GM21390 (cell line): Measurements from ENCODE around the gene XXYLT1.

Experiments used
- ATAC-seq: cut with Tn5 transposase; IDR thresholded peaks from one replicate; pipeline ENCODE4 v1.9.1; 2021; ENCODE audit not compliant: unreplicated experiment

Gene XXYLT1

DNA sequence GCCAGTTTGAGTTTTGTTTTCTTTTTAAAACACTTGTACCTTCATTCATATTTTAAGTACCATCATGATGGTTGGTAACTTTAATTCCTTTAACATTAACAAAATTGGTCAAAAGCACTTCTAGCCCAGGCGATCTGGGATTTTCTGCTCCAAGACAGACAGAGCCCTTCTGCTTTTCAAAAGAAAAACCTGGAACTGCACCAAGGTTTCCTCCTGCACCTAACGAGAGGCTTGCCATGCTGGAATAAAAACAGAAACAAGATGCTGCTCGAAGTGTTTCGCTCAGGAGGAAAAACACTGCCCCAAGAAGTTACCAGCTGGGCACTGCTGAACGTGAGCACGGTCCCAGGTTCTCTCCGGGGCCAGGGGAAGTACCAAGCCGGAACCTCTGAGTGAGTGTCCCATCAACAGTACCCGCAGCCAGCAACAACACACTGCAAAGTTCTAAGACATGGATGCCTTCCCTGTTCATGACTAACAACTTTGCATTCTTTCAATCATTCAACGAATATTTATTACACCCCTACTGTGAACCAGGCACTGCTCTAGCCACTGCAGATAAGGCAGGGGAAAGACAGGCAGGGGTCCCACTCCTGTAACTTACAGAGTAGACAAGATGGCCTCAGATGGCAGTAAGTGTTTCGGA is 98.8 kb downstream of the XXYLT1 start:
- no peak for ATAC-seq

DNA sequence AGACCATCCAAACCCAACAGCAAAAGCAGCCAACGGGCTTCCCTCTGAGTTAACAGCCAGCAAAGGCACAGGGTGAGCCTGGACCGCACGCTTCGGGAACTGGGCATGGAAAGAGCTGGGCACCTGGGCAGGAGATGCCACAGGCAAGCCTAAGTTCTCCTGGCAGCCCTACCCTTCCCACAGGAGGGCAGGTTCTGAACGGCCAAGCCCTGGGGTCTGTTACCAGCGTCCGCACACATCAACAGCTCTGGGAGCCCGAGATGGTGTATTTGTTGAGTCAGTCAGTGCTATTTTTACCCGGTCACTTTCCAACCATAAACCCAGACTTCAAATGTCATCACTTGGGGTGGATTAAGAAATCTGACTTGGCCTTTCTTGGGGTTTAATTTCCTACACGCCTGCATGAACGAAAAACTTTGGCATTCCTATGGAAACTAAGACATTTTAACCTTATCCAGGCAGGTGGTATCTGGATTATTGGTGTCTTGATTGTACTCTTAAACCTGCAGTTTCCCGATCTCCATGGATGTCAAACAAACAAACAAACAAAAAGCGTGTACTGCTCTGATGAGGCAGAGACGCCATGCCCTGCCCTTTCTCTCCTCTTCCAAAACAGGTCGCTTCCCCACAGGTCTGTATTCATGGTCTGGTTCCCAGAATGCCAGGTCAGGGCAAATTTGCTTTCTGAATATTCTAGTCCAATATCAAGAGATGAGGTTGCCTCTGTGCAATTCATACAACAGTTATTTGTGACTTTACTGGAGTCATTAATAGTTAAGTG is 99.7 kb downstream of the XXYLT1 start:
- no peak for ATAC-seq

DNA sequence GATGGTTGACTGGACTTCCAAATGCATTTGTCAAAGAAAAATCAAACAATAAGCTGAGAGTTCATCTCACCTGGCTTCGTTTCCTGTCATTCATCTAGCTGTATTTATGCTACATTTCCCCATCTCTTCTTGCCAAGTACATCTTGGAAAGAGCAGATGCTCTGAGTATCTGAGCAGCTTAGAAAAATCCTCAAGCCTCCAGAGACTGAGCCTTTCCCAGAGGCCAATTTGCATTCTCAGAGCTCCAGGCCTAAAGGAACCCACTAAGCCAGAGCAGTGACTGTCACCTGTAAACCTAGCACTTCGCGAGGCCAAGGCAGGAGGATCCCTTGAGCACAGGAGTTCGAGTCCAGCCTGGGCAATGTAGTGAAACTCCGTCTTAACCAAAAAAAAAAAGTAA is 100.5 kb downstream of the XXYLT1 start:
- ATAC-seq = no peak

DNA sequence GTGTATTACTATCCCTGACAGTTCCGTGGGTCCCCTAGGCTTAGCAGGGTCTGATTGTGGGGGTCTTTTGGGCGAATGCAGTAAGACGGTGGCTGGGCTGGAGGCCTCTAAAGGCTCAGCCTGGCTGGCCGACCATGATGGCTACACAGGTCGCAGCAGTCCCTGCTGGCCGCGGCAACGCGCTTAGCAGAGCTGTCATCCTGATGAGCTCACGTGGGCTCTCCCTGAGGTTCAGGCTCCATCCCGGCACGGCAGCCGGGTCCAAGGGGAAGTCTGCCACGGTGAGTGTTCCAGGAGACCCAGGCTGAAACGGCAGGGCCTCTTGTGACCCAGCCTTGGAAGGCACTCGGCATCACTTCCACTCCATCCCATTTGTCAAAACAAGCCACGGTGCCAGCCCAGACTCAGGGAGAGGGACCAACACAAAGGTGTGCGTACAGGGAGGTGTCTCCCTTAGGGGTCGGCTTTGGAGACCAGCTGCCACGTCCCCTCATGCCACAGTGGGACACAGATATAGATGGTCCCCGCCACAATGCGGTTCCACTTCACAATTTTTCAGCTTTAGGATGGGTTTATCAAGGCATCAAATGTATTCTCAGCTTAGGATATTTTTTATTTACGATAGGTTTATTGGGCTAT is 101.8 kb downstream of the XXYLT1 start:
- ATAC-seq = no peak

DNA sequence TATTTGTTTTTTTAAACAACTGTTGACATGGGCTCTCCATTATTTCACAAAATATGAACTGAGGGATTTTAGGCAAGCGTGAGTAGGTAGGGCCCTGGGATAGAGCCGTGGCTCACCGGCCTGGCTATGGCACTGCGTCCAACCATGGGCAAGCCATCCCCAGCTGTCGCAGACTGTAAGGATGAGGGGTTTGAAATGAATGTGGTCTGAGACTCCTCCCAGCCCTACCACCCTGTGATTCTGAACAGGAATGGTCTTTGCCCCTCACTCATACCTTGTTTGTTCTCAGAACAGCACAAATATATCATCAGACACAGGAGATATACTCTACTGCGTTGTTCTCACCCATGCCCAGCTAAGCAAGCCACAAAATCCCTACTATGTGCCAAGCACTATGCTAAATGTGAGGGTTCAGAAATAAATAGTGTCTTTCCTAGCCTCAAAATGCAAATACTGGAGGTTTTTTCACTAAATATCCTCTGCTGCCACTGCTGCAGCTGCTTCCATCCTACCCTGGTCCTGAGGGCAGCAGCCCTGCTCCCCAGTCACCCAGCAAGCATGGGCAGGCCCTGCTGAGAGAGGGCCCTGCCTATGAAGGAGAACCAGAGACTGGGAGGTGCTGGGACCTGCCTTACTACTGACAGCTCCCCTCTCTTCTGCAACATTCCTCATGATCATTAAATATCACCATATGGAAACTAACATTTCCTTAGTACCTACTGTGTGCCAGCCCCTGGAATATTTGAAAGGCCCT is 102.8 kb downstream of the XXYLT1 start:
- no peak for ATAC-seq

DNA sequence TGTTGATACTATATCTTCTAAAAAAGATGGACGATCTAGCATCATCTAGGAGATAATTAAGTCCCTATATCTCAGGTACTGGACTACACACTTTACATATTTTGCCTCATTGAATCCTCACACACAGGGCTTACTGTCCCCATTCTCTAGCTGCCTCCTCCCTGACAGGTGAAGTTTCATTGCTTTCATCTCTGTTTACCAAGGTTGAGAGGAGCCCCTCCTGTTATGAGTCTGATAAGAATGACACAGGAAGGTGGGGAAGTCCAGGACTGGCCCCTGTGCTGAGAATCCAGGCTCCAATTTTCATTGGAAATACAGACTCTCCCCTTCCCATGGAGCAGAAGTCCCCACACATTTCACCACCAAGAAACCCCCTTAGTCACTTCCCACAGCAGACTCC is 105.2 kb downstream of the XXYLT1 start:
- ATAC-seq = no peak

DNA sequence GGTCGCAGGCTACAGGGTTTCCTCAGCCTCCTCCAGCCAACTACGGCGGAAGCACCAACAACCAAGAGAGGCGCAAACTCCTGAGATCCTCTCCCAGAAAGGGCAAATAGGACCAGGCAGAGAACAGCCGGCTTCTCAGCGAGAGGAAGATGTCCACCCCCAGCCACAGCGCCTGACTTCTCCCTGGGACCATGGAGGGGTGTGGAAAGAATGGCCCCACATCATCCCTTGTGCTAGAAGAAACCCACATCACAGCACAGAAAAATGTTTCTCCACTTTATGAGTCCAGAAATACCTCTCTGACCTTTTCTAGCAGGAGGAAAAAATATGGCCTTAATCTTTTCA is 105.7 kb downstream of the XXYLT1 start:
- no peak for ATAC-seq

DNA sequence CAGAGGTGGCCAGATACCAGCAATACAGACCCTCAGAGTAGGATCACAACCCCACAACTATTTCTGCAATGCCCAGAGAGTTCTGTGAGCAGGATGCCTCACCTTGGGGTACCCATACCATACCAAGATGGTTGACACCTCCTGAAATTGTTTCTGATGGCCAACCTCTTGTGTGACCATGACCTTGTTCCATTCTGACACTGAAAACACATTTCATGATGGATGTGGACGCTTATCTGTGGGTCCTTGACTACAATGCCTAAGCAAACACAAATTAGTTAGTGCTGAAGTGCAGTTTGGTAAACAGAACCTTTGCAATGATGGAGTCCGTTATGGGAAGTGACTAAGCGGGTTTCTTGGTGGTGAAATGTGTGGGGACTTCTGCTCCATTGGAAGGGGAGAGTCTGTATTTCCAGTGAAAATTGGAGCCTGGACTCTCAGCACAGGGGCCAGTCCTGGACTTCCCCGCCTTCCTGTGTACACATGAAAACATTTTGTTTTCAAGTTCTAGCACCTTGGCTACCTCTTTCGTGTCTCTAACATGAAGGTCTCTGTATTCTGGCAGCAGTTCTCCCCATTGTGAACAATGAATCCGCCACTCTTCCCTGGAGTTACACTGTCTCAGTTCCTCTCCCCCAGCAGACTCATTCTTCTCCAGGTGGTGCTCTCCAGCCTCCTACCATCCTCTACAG is 106.2 kb downstream of the XXYLT1 start:
- no peak for ATAC-seq

DNA sequence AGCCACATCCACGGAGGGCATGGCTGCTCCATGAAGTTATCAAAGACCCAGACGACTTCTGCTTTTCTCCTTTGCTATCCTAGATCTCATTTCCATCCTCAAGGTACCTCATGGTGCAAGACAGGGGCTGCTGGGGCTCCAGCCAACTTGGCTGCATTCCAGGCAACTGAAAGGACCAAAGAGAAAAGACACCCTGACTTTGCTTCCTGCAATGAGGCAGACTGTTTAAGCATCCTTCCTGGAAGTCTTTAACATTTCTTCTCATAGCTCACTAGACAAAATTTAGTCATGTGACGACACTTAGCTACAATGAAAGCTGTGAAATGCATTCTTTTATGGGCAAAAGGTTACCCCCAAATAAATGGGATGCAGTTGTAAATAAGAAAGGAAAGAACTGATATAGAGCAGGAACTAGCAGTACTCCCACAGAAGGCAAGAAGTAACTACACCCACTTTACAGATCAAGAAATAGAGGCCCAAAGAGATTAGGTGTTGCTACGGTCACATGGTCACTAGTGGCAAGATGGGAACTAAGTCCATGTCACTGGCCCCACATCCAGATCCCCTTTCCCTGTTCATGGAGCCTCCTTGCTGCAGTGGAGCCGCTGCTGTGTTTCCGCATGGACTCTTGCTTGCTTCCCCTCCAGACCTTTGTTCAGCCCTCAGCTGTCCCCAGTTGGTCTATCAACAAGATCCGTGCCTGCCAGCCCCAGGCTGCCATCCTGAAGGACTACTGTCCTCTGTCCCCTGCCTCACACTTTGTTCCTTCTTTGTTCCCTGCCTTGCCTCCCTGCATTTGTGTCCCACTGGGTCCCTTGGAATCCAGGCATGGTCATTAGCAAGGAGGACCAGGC is 107.0 kb downstream of the XXYLT1 start:
- ATAC-seq = no peak

DNA sequence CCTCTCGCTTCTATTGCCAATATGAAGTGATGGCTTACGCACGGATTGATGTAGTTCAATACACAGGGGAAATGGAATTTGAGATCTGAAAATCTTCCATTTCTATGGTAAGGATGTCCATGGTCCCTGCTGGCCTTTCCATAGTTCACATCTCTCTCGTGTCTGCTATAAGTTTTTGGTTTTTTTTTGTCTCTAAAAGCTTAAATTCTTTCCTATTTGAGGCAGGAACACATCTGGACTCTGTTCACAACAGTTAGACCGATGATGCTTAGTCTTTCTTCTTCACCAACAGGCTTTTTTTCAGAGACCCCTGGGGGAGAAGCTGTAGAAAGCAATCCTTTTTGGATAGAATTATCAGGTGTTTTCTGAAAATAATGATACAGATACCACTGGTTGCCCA is 108.1 kb downstream of the XXYLT1 start:
- ATAC-seq = no peak

DNA sequence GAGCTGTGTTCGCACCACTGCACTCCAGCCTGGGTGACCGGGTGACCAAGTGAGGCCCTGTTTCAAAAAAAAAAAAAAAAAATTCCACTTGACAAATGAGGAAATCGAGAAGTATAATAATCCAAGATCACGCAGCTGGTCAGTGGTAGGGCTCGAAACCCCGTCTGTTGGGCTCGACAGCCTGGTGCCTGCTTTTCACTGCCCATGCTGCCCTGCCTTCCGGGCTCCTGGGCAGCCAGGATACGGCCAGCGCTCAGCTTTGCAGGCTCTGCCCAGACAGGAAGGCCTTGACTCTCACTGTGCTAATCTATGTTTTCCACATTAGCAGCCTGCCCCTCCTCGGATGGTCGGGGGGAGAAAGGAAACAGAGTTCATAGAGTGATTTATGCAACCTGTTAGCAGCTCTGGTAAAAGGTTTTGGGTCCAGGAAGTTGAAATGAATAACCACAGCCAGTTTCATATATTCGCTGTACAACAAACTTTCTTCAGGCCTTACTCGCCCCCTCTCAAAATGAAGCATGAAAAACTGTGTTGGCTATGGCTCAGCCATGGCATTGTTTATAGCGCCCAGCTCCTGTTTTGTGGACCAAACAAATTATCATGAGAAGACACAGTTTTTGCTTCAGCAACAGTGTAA is 108.8 kb downstream of the XXYLT1 start:
- ATAC-seq = no peak

DNA sequence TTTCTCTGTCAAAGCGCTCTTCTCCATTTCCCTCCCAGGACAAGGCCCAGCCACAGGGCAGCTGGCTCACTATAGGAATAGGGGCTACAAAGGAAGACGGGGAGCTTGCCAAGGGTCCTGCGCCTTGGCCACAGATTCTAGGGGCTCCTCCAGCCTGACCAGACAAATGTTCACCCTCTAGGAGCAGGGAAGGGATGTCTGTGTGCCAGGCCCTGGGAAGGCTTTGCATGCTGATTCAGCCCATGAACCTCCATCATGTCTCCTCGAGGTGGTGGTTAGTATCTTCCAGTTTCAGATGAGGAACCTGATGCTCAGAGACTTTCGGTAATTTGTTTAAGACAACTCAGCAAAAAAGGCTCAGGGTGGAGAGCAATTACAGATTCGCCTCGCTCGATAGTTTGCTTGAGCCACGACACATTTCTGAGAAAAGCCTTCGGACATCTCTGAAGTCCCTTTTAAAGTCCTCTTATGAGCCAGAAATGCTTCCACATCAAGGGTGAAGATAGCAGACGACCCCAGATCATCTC is 110.0 kb downstream of the XXYLT1 start:
- ATAC-seq = no peak

DNA sequence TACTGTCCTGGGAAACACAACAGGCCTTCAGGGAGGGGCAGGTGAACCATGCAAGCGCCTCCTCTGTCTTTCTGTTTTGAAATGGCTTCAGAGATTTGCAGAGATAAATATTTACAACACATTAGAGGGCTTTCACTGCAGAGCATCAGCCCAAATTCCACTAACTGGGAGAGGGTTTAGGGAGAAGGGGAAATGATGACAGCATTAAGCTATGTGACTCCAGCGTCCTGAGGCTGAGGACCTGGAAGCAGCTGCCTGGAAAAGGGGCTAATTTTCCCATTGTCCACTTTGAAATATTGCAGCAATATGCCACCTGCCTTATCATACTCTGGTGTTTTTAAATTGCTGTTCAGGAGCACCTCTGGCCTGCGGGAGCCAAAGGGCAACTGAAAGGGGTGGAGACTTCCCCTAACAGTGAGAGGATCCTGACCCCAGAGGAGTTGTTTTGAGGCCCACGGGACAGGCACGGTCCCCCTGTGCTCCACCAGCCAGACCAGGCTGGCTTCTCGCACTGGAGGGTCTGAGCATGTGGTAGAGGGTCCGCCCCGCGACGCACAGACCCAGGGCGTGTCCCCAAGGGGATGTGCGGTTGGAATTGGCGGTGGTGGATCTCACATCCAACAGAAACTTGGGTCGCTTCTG is 110.6 kb downstream of the XXYLT1 start:
- ATAC-seq = no peak

DNA sequence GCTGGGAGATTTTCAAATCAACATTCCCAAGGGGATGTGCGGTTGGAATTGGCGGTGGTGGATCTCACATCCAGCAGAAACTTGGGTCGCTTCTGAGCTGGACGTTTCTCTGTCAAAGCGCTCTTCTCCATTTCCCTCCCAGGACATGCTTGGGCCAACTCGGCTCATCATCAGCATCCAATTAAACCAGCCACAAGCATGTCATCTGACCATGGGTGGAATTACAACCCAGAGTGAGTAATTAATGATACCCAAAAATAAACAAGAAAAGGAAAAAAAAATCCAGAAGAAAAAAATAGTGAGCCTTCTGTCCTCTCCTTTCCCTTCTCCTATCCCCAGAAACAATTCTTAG is 111.2 kb downstream of the XXYLT1 start:
- no peak for ATAC-seq

DNA sequence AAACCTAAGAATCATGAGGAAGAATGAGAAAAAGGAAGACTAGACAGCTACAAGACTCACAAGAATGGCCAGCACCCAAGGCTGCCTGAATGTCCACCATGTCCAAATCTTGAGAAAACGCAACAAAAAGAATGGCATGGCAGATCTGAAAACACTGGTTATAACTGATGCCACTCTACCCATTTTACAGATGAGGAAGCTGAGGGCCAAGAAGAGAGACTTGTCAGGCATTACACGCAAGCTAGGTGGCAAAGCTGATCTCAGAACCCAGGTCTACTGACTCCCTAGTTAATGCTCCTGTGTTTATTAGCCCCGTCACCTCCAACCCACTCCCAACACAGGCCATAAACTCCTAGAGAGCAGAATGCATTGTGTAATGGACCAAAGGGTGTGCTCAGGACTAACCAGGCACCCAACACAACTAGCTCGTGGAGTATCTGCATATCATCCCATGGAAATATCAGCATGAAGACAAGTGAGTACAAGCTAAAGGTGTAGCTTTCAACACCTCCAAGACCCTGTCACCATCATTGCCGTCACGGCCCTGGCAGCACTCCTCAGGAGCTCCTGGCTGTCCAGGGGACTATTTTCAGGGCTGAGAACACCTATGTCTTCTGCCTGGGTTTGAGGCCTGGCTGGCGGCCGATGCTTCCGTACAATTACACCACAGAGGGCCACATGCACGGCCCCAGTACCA is 111.7 kb downstream of the XXYLT1 start:
- no peak for ATAC-seq

DNA sequence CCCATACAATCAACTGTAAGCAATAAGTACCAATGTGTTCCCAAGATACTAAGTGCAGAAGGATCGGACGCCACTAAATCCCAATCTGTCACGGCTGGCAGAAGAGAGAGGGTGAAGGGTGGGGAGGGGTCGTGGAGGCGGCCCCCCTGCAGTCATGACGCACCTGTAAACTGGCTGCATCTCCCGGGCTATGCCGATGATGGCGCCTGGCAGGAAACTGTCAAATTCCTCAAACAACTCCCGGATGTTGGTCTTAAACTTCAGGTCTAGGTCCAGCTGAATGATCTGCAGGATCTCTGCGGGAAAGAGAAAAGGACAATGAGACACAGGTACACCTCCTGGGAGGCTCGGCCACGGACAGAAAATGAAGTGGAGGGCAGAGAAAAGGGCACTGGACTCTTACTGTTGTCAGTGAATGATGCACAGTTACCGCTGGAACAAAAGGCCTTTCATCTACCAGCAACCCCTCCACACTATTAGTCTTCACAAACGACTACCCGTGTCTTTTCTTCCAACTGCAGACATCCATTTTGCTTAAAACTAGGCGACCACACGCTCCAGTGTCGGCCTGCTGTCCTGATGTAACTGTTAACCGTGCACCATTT is 114.6 kb downstream of the XXYLT1 start:
- ATAC-seq = no peak

DNA sequence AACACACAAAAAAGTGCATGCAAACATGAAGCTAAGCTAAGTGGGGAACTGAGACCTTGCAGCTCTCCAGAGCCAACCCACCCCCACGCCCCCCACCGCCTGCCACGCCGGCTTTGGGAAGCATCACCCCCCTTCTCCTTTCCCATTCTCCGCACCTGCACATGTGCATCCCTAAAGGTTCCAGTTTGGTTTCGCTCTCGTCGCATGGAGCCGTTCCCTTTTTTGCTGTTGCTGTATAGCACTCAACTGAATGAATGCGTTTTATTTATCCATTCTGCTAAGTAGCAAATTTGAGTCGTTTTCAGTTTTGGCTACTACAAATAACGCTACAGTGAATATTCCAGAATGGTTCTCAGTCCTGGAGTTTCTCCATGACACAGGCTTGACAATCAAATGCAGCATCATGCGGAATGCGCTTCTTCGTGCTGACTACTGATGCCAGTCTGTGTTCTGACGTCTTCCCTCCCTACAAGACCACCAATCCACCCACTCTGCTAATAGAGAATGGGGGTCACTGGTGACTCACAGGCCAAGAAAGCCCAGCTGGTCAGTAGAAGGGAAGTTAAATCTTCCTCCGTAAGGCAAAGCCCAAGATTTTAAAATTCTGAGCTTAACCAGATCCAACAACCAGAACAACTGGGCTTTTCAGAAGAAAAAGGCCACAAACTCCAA is 115.3 kb downstream of the XXYLT1 start:
- ATAC-seq = no peak
